Erythroblast (primary cell): ENCODE measurements around the gene GSTM1.

Source experiments
- GATA1 ChIP-seq: IDR thresholded peaks from 2 replicates; pipeline ENCODE4 v1.6.1; 2011; ENCODE audit warnings: low read depth, mild to moderate bottlenecking, control low read depth, low read length, moderate library complexity
- POLR2A ChIP-seq: IDR thresholded peaks from 2 replicates; pipeline ENCODE4 v1.6.1; 2011; ENCODE audit warnings: mild to moderate bottlenecking, low read length

DNA sequence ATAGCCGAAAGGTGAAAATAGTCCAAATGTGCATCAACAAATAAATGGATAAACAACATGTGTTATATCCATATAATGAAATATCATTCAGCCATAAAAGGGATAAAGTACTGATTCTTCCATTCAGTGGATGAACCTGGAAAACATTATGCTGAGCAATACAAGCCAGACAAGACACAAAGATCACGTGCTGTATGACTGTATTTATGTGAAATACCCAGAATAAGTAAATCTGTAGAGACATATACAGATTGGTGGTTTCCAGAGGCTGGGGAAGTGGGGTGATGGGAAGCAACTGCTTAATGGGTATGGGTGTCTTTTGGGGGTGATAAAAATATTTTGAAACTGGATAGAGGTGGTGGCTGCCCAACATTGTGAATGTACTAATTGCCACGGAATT, 45.0 kb upstream of the GSTM1 start:
- TF ChIP-seq POLR2A, result no peak
- no peak for TF ChIP-seq GATA1
